Measurements from ENCODE around the gene RNF224. TPM values are rescaled to one million over a fixed set of nuclear protein-coding genes. Genes with fewer than 3 reads are reported as not detected.

RNF224 gene
- total RNA-seq (2022) (0.27 TPM in 1 of 2 replicates, not detected in the other), Bru-seq, nascent RNA (not detected), BruChase-seq, experiment 1, labeled RNA remaining after a 2-hour chase (not detected), BruChase-seq, experiment 2, labeled RNA remaining after a 6-hour chase (not detected)
- long read RNA-seq = 0 reads

DNA sequence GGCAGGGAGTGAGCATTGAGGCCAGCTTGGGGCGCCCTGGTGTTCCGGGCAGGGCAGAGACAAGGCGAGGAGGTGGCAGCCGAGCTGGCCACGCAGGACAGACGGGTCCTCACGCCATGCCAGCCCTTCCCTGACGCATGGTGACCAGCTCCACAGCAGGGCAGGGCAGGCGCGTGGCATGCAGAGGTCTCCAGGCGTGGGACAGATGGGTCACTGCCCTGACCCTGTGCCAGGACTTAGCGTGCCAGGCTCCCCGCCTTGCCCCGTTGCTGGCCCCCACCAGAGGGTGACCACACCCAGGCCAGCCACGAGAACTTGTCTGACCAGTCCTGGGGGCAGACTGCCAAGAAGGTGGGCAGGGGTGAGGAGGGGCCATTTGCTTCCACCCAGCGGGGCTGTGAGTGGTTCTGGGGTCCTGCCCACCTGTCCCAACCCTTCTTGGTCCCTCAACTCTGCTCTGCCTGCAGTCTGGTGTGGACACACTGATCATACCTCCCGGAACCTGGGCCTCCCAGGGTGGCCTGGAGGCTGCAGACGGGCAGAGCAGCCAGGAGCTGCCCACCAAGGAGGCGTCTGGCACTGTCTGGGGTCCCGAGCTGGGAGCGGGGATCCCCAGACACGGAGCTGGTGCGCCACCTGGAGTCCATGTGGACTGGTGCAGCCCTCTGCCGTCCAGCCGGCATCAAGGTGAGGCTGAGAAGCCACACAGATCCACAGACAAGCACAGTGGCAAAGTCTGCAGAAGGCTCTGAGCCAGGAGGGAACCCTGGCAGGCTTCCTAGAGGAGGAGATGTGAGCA is at the start of gene RNF224:
Gene RNF224 (plus strand): TSS at position 449 of the 799 bp plus-strand sequence. CDS start 834 bp downstream, outside the sequence.
- H3K4me3 ChIP-seq (ENCODE audit: low read depth, low read length) = no peak within 1 kb of the TSS
- H3K9me3 ChIP-seq = no peaks in the 10 kb centered on the region
- peak within 1 kb of the TSS; percentile 64 for H3K27ac Mint-ChIP-seq (ENCODE audit: unreplicated experiment)
- intact Hi-C loops (cut with micrococcal nuclease; ENCODE audit: unreplicated experiment) = loop anchor here (1.0 to 2.0 kb wide), 4 partner anchors 9 to 110 kb away; partner anchors contain the start of genes ANAPC2 and SSNA1
- H3K27me3 Mint-ChIP-seq (ENCODE audit: insufficient read depth, unreplicated experiment) = no peaks in the 10 kb centered on the region
- H3K36me3 Mint-ChIP-seq (ENCODE audit: insufficient read depth, unreplicated experiment) = peaks cover 11% of the 10 kb centered on the region
- peaks cover 38% of the 10 kb centered on the region for H3K4me1 ChIP-seq
- BruUV-seq (replicated peaks) = no TSS peak
- H3K4me1 Mint-ChIP-seq (ENCODE audit: low read depth, unreplicated experiment) = peaks cover 13% of the 10 kb centered on the region
- ChIA-PET POLR2A (interaction anchor here (0.6 to 1.0 kb wide), 3 partner anchors 9 to 67 kb away, joined by 3 to 6 read pairs (median 3); no protein-coding TSS in a partner anchor), CTCF (interaction anchor here (0.6 to 2.4 kb wide), 13 partner anchors 9 to 181 kb away, joined by 3 to 20 read pairs (median 6); partner anchors contain the start of genes ANAPC2, LRRC26 and SSNA1)
- H3K36me3 ChIP-seq (ENCODE audit: control insufficient read depth, insufficient read depth, low read length) = no peaks in the 10 kb centered on the region
- no peak within 1 kb of the TSS for H3K4me3 Mint-ChIP-seq (ENCODE audit: unreplicated experiment)
- H3K9me3 Mint-ChIP-seq (ENCODE audit: unreplicated experiment) = no peaks in the 10 kb centered on the region
- DNase-seq = peak; percentile 87 to 88
- no peaks in the 10 kb centered on the region for H3K27me3 ChIP-seq (replicated peaks; ENCODE audit: control insufficient read depth, insufficient read depth, low read length)
- TF ChIP-seq, protein P1, sequence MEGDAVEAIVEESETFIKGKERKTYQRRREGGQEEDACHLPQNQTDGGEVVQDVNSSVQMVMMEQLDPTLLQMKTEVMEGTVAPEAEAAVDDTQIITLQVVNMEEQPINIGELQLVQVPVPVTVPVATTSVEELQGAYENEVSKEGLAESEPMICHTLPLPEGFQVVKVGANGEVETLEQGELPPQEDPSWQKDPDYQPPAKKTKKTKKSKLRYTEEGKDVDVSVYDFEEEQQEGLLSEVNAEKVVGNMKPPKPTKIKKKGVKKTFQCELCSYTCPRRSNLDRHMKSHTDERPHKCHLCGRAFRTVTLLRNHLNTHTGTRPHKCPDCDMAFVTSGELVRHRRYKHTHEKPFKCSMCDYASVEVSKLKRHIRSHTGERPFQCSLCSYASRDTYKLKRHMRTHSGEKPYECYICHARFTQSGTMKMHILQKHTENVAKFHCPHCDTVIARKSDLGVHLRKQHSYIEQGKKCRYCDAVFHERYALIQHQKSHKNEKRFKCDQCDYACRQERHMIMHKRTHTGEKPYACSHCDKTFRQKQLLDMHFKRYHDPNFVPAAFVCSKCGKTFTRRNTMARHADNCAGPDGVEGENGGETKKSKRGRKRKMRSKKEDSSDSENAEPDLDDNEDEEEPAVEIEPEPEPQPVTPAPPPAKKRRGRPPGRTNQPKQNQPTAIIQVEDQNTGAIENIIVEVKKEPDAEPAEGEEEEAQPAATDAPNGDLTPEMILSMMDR (IDR thresholded peaks at IDR 0.05; ENCODE audit: insufficient read depth in 1 of 2, low read depth in 1 of 2, low read length in 1 of 2, severe bottlenecking in 1 of 2, unreplicated experiment in 1 of 2) = peak; percentile 79 to 90

DNA sequence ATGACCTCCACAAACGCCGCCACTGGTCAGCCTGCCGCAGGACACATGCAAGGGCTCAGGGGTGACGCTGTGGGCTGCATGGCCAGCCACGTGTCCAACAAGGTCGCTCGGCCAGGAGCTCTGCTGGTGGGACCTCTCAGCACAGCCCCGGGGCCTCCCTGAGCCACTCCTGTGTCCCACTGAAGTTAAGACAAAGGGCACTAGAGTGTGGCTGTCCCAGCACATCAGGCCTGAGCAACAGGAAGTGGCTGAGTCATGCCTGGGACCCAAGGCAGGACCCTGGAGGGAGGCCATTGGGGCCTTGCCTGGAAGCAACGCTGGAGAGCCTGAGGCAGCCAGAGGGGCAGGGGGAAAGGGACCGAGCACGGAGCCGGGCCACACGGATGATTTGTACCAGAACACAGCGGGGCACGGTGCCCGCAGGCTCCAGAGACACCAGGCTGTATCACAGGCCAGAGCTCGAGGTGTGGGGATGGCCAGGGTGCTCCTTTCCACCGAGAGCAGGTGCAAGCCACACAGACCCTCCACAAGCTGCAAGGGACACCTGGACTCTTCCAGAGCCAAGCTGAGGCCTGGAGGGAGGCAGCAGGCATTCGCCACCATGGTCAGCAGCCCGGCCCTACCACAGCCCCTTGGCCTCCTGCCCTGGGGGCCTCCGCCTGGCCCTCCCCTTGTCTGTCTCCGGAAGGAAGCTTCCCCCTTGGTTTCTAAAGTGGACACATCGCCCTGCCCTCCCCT is 48.9 kb upstream of the RNF224 start:
- ChIA-PET CTCF (interaction anchor here (0.6 to 2.2 kb wide), 3 partner anchors 12 to 132 kb away, joined by 3 to 13 read pairs (median 4); no protein-coding TSS in a partner anchor), POLR2A (no interaction called here)
- intact Hi-C loops (cut with micrococcal nuclease; ENCODE audit: unreplicated experiment) = no loop called here
- BruUV-seq (replicated peaks) = no TSS peak
- H3K36me3 ChIP-seq (ENCODE audit: control insufficient read depth, insufficient read depth, low read length) = peaks cover 1% of the 10 kb centered on the region; the same call in 1 of the 2 replicates
- H3K4me1 ChIP-seq = 0 out of 2 replicates have a peak, but pooled peaks cover 3% of the 10 kb centered on the region
- H3K27me3 Mint-ChIP-seq (ENCODE audit: insufficient read depth, unreplicated experiment) = no peaks in the 10 kb centered on the region
- H3K4me3 ChIP-seq (ENCODE audit: low read depth, low read length) = no peak overlapping the region
- no peaks in the 10 kb centered on the region for H3K9me3 ChIP-seq
- H3K36me3 Mint-ChIP-seq (ENCODE audit: insufficient read depth, unreplicated experiment) = peaks cover 49% of the 10 kb centered on the region
- no peak overlapping the region for H3K27ac Mint-ChIP-seq (ENCODE audit: unreplicated experiment)
- no peak for DNase-seq
- TF ChIP-seq, protein P1 (IDR thresholded peaks at IDR 0.05; ENCODE audit: insufficient read depth in 1 of 2, low read depth in 1 of 2, low read length in 1 of 2, severe bottlenecking in 1 of 2, unreplicated experiment in 1 of 2) = no peak
- no peaks in the 10 kb centered on the region for H3K4me1 Mint-ChIP-seq (ENCODE audit: low read depth, unreplicated experiment)
- no peaks in the 10 kb centered on the region for H3K9me3 Mint-ChIP-seq (ENCODE audit: unreplicated experiment)
- no peak overlapping the region for H3K4me3 Mint-ChIP-seq (ENCODE audit: unreplicated experiment)
- H3K27me3 ChIP-seq (replicated peaks; ENCODE audit: control insufficient read depth, insufficient read depth, low read length) = no peaks in the 10 kb centered on the region

Data from Caco-2 (cell line).